HepG2 (cell line): ENCODE measurements around the gene CBX2. TPM values are rescaled to one million over a fixed set of nuclear protein-coding genes. Genes with fewer than 3 reads are reported as not detected.

Experiments
- DZIP1 ChIP-seq: sonication (generic); formaldehyde crosslinking; IDR thresholded peaks from 2 replicates; pipeline ENCODE4 v1.5.0; 2020; ENCODE audit warnings: mild to moderate bottlenecking, missing genetic modification reagents
- LCORL ChIP-seq, 2 experiments: fragments of 450-650 bp in 1 of 2; sonication (generic) in 1 of 2; formaldehyde crosslinking in 1 of 2; IDR thresholded peaks; 2 replicates each; pipeline versions ENCODE4 v1.5.0 to v1.6.1; 2017 to 2020; ENCODE audit warnings: antibody characterized with exemption in 1 of 2, missing genetic modification reagents in 1 of 2
- MAFK ChIP-seq, 2 experiments: IDR thresholded peaks in 1 of 2; conservative IDR thresholded peaks in 1 of 2; 2 replicates each; pipeline ENCODE4 v1.6.1; 2011; ENCODE audit warnings: improper control_type of control experiment in 2 of 2, low read length in 2 of 2
- MLLT10 ChIP-seq: sonication (generic); formaldehyde crosslinking; IDR thresholded peaks from 2 replicates; pipeline ENCODE4 v1.4.0; 2020; ENCODE audit warnings: missing genetic modification reagents
- MTA1 ChIP-seq: sonication (generic); formaldehyde crosslinking; IDR thresholded peaks from 2 replicates; pipeline ENCODE4 v1.4.0; 2020; ENCODE audit warnings: missing genetic modification reagents, mild to moderate bottlenecking, borderline replicate concordance
- MYNN ChIP-seq: sonication (generic); formaldehyde crosslinking; IDR thresholded peaks from 2 replicates; pipeline ENCODE4 v1.4.0; 2020; ENCODE audit warnings: mild to moderate bottlenecking, low read depth, missing genetic modification reagents
- PHF5A ChIP-seq: IDR thresholded peaks from one replicate; pipeline ENCODE4 v1.6.1; 2018; ENCODE audit warnings: low read depth, missing genetic modification reagents; ENCODE audit not compliant: unreplicated experiment
- RELA ChIP-seq: sonication (generic); formaldehyde crosslinking; IDR thresholded peaks from 2 replicates; pipeline ENCODE4 v1.4.0; 2020; ENCODE audit warnings: missing genetic modification reagents
- TCF7L2 ChIP-seq: IDR thresholded peaks from 2 replicates; pipeline ENCODE4 v1.6.1; 2011; ENCODE audit warnings: mild to moderate bottlenecking, low read depth, low read length, moderate library complexity
- ZNF280B ChIP-seq: sonication (generic); formaldehyde crosslinking; IDR thresholded peaks from 2 replicates; pipeline ENCODE4 v1.5.0; 2020; ENCODE audit warnings: missing genetic modification reagents, mild to moderate bottlenecking, borderline replicate concordance
- polyA plus RNA-seq, 8 experiments: library from polyadenylated mRNA; depleted of rRNA in 3 of 8; stranded (reverse) in 7 of 8; unstranded in 1 of 8; fragments of >200 nt; fragmentation: Illumina TruSeq in 4 of 8; extraction: Trizol in 4 of 8; gene quantifications; 2 replicates each; pipeline versions ENCODE4 v1.2.1 to v1.2.3, GENCODE V29; 2011 to 2016; ENCODE audit warnings: low read depth in 4 of 8, missing spikeins in 1 of 8, mixed read lengths in 1 of 8; ENCODE audit not compliant: insufficient read depth in 1 of 8
- total RNA-seq, 5 experiments: library from RNA; depleted of rRNA; stranded (reverse); fragments of >200 nt; fragmentation: Illumina TruSeq; extraction: Trizol; gene quantifications; 2 replicates each; pipeline ENCODE4 v1.2.3, GENCODE V29; 2016; ENCODE audit warnings: low read depth in 1 of 5
- TF ChIP-seq, protein P1 (sequence below): sonication (generic); formaldehyde crosslinking; IDR thresholded peaks from 2 replicates; pipeline ENCODE4 v1.4.0; 2020; ENCODE audit warnings: mild to moderate bottlenecking, missing genetic modification reagents
- TF ChIP-seq, protein P2 (sequence below): sonication (generic); formaldehyde crosslinking; IDR thresholded peaks from 2 replicates; pipeline ENCODE4 v1.4.0; 2020; ENCODE audit warnings: missing genetic modification reagents, borderline replicate concordance
- TF ChIP-seq, protein P3 (sequence below): sonication (generic); formaldehyde crosslinking; IDR thresholded peaks from 2 replicates; pipeline ENCODE4 v1.4.0; 2020; ENCODE audit warnings: missing genetic modification reagents, mild to moderate bottlenecking, borderline replicate concordance
- TF ChIP-seq, protein P4 (sequence below): IDR thresholded peaks from 2 replicates; pipeline ENCODE4 v1.6.1; 2012; ENCODE audit warnings: inconsistent platforms
- TF ChIP-seq, protein P5 (sequence below): sonication (generic); formaldehyde crosslinking; IDR thresholded peaks from 2 replicates; pipeline ENCODE4 v1.5.0; 2020; ENCODE audit warnings: mild to moderate bottlenecking, low read depth, missing genetic modification reagents, borderline replicate concordance

Gene CBX2
- total and polyA plus RNA-seq, 2 of the 13 experiments (the other 11 are each of a cell fraction or from before 2014, with no cell fraction given), result 14.5 to 31.1 TPM

DNA sequence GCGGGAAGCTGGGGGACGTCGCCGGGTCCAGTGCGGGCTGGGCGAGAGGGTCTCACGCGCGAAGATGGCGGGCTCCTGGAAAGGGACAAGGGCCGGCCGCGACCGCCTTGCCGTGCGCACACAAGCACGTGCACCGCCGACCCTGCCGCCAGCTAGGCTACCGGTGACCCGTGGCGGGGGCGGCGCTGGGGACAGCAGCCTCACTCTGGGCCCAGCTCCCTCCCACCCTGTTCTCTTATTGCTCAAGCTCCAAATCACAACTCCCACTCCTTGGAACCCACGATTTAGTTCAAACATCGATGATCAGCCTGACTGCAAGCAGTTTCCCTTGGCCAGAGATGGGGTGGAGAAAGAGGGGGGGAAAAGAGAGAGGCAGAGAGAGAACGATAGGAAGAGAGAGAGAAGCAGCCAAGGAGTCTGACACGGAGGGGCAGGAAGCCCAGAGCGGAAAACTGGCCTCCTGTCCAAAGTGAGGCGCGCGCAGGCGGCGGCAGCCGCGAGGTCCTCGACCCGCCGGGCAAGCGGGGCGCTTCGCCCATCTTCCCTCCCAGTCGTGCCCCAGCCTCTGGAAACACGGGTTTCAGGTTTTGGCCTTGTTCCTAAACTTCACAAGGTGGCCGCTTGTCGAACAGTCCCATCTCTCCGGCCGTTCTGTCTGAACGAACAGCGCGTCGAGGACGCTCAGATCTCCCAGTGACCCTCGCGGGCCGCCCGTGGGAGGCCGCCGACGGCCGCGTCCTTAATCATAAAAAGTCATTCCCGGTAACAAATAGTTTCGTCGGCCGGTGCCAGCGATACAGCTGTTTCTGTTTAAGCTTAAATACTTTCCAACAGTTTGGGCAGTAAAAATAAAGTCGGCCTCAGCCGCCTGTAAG is 20.6 kb downstream of the CBX2 start (continued):
- TF ChIP-seq, protein P1, sequence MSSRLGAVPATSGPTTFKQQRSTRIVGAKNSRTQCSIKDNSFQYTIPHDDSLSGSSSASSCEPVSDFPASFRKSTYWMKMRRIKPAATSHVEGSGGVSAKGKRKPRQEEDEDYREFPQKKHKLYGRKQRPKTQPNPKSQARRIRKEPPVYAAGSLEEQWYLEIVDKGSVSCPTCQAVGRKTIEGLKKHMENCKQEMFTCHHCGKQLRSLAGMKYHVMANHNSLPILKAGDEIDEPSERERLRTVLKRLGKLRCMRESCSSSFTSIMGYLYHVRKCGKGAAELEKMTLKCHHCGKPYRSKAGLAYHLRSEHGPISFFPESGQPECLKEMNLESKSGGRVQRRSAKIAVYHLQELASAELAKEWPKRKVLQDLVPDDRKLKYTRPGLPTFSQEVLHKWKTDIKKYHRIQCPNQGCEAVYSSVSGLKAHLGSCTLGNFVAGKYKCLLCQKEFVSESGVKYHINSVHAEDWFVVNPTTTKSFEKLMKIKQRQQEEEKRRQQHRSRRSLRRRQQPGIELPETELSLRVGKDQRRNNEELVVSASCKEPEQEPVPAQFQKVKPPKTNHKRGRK, result no peak
- TF ChIP-seq, protein P2, sequence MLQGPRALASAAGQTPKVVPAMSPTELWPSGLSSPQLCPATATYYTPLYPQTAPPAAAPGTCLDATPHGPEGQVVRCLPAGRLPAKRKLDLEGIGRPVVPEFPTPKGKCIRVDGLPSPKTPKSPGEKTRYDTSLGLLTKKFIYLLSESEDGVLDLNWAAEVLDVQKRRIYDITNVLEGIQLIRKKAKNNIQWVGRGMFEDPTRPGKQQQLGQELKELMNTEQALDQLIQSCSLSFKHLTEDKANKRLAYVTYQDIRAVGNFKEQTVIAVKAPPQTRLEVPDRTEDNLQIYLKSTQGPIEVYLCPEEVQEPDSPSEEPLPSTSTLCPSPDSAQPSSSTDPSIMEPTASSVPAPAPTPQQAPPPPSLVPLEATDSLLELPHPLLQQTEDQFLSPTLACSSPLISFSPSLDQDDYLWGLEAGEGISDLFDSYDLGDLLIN (CRISPR knock-in tag), result no peak
- TF ChIP-seq ZNF280B (CRISPR knock-in tag) (peak; percentile 36; the same call in 1 of the 2 replicates), PHF5A (CRISPR knock-in tag) (no peak), MAFK (conservative IDR thresholded peaks at IDR 0.05 in 1 of 2, IDR thresholded peaks at IDR 0.05 in 1 of 2; ENCODE audit: low read length in 2 of 2) (no peak), DZIP1 (CRISPR knock-in tag) (peak; percentile 86; the same call in 1 of the 2 replicates), RELA (no peak), MYNN (CRISPR knock-in tag) (0 out of 2 replicates have a peak, but pooled peaks have one; percentile 23), LCORL (IDR thresholded peaks at IDR 0.05) (no peak), LCORL (CRISPR knock-in tag; IDR thresholded peaks at IDR 0.05) (peak; percentile 38; the same call in 1 of the 2 replicates), MTA1 (no peak), MLLT10 (no peak), TCF7L2 (no peak)
- TF ChIP-seq, protein P3, sequence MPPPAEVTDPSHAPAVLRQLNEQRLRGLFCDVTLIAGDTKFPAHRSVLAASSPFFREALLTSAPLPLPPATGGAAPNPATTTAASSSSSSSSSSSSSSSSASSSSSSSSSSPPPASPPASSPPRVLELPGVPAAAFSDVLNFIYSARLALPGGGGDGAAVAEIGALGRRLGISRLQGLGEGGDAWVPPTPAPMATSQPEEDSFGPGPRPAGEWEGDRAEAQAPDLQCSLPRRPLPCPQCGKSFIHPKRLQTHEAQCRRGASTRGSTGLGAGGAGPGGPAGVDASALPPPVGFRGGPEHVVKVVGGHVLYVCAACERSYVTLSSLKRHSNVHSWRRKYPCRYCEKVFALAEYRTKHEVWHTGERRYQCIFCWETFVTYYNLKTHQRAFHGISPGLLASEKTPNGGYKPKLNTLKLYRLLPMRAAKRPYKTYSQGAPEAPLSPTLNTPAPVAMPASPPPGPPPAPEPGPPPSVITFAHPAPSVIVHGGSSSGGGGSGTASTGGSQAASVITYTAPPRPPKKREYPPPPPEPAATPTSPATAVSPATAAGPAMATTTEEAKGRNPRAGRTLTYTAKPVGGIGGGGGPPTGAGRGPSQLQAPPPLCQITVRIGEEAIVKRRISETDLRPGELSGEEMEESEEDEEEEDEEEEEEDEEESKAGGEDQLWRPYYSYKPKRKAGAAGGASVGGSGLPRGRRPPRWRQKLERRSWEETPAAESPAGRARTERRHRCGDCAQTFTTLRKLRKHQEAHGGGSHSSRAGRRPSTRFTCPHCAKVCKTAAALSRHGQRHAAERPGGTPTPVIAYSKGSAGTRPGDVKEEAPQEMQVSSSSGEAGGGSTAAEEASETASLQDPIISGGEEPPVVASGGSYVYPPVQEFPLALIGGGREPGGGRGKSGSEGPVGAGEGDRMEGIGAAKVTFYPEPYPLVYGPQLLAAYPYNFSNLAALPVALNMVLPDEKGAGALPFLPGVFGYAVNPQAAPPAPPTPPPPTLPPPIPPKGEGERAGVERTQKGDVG (CRISPR knock-in tag), result peak; percentile 92
- TF ChIP-seq, protein P4, sequence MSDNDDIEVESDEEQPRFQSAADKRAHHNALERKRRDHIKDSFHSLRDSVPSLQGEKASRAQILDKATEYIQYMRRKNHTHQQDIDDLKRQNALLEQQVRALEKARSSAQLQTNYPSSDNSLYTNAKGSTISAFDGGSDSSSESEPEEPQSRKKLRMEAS, result peak; percentile 70
- TF ChIP-seq, protein P5, sequence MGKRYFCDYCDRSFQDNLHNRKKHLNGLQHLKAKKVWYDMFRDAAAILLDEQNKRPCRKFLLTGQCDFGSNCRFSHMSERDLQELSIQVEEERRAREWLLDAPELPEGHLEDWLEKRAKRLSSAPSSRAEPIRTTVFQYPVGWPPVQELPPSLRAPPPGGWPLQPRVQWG (CRISPR knock-in tag), result no peak
